ENCODE measurements around the gene SMKR1.

DNA sequence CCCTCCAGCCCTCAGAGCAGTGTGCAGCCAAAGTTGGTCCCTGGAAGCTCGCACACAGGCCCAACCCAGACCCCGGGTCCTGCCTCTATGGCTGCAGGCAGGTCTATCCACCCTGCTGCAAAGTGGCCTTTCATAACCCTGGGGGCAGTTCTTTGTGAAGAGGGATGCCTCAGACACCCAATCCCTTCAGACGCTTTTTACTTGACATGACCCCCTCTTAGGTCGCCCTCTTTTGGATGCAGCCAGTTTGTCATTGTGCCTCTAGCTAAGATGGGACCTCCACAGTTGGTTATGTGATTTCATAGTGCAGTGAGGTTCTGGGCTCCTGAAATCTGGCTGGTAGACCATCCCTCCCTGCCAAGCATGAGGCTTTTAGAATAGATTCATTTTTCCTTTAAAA lies 27.3 kb downstream of the SMKR1 start:
- no peak for TF ChIP-seq CTCF (IDR thresholded peaks at IDR 0.05)
- TF ChIP-seq POLR2A (IDR thresholded peaks at IDR 0.05) = no peak

Data from body of pancreas (tissue), 4 donors.